Spleen (tissue), 7 donors: ENCODE data around the gene PARVB.

Experiments
- CTCF ChIP-seq, 11 experiments: fragments of 200-600 bp in 7 of 11; fragments of 450-650 bp in 4 of 11; sonication (generic) in 4 of 11; IDR thresholded peaks in 8 of 11; conservative IDR thresholded peaks in 3 of 11; 1 replicate in 7 of 11; 2 replicates in 4 of 11; pipeline versions ENCODE4 v1.4.0 to v1.8.0; 2016 to 2021; ENCODE audit warnings: antibody characterized with exemption in 11 of 11, inconsistent platforms in 4 of 11, mild to moderate bottlenecking in 1 of 11
- POLR2A ChIP-seq, 3 donors: fragments of 450-650 bp; IDR thresholded peaks; one replicate each; pipeline ENCODE4 v1.5.1; 2017; ENCODE audit warnings: antibody characterized with exemption in 3 of 3, mild to moderate bottlenecking in 1 of 3
- POLR2AphosphoS5 ChIP-seq, 3 donors: sonication (generic); formaldehyde crosslinking; IDR thresholded peaks; one replicate each; pipeline ENCODE4 v1.5.1; 2017; ENCODE audit warnings: antibody characterized with exemption in 3 of 3
- donor health status: DM: no; HTN: no; CAD: no; lungs with moderate emphysema.
- donor health status: DM: no; HTN: no; CAD: no.
- donor health status: DM: no; HTN: no; CAD: no.

DNA sequence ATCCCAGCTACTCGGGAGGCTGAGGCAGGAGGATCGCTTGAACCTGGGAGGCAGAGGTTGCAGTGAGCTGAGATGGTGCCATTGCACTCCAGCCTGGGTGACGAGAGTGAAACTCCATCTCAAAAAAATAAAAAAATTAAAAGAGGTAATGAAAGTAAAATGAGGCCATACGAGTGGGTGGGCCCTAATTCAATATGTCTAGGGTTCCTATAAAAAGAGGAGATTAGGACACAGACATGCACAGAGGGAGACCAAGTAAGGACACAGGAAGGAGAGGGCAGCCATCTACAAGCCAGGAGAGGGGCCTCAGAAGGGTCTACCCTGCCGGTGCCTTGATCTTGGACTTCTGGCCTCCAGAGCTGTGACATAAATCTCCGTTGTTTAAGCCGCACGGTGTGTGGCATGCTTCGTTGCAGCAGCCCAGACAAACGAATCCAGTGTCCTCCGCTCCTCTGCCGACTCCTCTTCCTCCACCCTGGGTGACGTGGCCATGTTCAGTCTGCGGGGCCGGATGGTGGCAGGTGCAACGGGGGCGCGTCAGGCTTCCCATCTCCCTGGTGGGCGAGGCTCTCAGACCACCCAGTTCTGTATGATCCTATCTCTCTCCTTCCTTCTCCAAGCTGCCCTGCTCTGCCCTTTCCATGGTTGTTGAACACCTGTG lies 105.0 kb downstream of the PARVB start:
- TF ChIP-seq CTCF (IDR thresholded peaks at IDR 0.05 in 8 of 11, conservative IDR thresholded peaks at IDR 0.05 in 3 of 11) (no peak), POLR2A (IDR thresholded peaks at IDR 0.05) (no peak), POLR2AphosphoS5 (IDR thresholded peaks at IDR 0.05) (no peak)
